HG03108 (cell line): ENCODE results near the gene PRND.
A peak's percentile ranks its signal among the peaks of the same experiment; 100 is the strongest.
"Not testable (repeated sequence)": the region's sequence is repeated elsewhere in the genome, so short reads cannot be mapped to it uniquely, and the experiment has no call there.

Experiments used
- ATAC-seq: cut with Tn5 transposase; IDR thresholded peaks from one replicate; pipeline ENCODE4 v1.9.1; 2021; ENCODE audit warnings: moderate library complexity; ENCODE audit not compliant: unreplicated experiment

The PRND gene

DNA sequence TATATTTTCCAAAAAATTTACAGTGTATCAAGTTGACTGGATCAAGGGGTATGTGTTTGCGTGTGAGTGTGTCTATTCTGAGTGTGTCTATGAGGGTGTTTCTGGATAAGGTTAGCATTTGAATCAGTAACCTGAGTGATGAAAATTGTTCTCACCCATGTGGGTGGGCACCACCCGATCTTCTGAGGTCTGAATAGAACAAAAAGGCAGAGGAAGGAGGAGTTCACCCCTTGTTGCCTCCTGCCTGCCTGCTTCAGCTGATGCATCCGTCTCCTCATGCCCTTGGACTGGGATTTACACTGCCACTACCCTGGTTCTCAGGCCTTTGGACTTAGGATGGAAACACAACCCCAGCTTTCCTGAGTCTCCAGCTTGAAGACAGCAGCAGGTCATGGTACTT is 13.7 kb upstream of the PRND start:
- ATAC-seq: no peak

DNA sequence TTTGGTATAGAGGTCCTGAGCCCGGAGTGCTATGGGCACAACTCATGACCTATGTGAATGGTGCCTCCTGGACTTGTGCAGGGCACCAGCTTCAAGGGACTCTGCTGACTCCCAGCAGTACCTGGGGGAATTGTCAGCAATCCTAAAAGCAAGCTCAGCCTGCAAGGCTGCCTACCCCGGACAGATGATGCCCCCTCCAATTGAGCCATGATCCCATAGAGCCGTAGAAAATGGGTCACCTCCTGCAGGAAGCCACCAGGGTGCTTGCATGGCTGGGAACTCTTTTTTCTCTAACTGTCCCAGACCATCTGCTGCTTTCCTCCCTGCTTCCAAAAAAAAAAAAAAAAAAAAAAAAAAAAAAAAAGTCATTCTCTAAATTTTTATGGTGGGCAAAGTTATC is 12.9 kb upstream of the PRND start:
- ATAC-seq: no peak

DNA sequence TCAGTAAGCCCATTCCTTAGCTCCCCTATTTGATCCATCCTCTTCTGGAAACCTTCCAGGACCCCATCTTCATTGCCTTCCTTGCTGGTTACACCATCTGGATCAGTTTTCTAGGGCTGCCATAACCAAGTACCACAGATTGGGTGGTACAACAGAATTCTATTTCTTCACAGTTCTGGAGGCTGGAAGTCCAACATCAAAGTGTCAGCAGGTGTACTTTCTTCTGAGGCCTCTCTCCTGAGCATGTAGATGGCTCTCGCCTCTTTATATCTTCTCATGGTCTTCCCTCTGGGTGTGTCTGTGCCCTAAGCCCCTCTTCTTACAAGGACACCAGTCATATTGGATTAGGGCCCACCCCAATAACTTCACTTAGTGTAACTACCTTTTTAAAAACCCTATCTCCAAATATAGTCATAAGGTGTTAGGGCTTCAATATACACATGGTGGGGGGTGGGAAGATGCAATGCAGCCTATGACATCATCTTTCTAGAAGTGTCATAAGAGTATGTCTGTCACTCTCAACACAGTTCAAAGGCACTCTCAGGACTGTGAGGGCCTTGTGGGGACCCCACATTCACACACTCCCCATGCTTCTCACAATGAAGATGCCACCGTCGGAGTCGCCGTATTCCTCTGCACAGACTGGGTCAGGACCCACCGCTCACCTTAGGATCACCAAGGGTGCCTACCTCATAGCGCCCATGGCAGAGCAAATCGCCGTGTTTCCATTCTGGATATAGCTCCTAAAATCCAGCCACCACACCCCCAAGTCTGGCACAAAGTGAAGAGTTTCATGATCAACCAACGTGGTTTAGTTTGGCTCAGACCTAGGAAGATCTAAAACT is 12.2 kb upstream of the PRND start:
- ATAC-seq: no peak

DNA sequence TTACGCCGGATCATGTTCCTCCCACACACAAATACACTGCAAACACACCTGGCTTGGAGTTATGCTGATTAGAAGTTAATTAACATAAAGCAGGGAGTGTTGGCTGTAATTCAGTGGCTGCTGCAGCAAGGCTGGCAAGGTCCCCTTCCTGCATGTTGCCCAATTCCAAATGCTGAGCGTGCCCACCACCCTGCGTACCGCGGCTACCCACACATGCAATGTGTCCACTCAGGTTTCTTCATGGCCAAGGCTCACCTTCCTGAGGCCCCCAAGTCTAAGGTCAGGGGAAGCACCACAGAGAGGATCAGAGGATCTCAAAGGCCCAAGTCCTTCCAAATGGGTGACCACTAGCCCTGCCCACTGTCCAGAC is 11.6 kb upstream of the PRND start:
- no peak for ATAC-seq

DNA sequence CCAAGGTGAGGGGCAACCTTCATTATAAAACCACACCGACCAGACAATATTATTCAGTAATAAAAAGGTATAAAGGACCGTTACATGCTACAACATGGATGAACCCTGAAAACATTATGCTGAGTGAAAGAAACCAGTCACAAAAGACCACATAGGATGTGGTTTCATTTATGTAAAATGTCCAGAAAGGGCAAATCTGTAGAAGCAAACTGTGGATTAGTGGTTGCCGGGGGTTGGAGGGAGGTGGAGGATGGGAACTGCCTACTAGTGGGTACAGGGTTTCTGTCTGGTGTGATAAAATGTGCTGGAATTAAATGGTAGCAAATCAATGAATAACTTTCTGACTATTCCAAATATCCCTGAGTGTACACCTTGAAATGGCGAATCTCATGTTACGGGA is 10.2 kb upstream of the PRND start:
- no peak for ATAC-seq

DNA sequence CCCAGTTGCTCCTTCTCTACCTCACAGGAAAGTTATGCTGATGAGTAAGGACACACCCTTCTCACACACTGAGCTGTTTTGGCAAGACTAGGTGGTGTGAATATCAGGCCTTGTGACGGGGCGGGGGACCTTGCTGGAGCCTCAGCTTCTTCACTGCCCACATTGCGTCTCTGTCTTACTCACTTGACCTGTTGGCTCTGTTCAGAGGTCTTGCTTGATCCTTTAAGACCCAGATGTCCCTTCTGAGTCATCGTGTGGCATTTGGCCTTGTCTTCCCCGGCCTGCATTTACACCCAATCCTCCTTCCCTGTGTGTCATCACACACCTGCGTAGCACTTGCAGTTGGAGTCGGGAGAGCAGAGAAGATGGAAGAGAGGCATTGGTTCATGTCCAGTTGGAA is 8.3 kb upstream of the PRND start:
- no peak for ATAC-seq

DNA sequence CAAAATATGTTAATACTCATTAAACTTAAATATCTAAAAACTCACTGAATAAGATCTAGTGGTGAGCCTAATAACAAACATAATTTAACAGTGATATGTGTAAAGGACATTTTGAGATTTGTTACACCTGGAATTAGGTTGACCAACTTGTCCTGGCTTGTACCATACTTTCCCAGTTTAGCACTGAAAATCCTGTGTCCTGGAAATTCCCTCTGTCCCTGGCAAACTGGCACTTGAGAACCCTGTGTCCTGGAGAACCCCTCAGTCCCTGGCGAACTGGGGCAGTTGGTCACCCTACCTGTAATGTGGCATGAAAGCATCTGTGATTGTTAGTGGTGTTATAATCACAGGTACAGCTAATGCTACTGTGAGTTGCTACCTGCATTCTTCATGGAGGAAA is 6.9 kb upstream of the PRND start:
- ATAC-seq: no peak

DNA sequence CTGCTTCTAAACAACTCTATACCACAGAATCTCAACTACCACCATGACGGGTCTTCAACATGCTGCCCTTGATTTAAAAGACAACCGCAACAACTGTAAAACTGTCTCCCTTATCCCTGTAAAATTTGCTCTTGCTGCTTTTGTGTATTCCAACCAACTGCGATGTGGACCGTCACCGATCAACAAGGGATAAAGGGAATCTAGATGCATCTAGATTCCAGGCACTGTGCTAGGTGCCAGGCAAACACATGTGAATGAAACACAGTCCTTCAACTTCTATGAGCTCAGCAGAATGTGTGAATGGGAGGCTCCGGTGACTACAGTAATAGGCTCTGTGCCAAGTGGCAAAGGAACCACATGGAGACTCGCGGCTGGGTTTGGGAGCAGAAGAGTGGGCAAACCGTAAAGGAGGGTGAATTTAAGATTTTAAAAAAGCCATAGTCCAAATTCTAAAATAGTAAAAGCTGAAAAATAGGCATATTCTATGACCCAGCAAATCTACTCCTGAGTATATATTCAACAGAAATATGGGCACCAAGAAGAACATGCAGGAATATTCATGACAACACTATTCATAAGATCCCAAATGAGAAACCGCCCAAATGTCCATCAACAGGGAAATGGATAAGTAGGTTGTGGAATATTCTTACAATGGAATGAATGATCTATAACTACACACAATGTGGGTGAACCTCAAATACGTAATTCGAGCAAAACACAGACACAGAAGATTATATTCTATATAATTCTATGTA is 3.7 kb upstream of the PRND start:
- ATAC-seq: no peak

DNA sequence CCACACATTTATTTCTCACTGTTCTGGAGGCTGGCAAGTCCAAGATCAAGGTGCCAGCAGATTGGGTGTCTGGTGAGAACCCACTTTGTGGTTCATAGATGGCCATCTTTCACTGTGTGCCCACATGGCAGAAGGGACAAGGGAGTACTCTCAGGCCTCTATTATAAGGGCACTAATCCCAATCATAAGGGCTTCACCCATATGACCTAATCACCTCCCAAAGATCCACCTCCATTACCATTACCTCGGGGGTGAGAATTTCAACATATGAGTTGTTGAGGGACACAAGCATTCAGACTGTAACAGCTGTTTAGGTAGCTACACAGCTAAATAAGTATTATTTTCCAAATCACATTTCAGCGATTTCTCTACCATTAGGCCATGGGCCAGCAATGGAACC is 2.5 kb upstream of the PRND start:
- ATAC-seq: no peak

DNA sequence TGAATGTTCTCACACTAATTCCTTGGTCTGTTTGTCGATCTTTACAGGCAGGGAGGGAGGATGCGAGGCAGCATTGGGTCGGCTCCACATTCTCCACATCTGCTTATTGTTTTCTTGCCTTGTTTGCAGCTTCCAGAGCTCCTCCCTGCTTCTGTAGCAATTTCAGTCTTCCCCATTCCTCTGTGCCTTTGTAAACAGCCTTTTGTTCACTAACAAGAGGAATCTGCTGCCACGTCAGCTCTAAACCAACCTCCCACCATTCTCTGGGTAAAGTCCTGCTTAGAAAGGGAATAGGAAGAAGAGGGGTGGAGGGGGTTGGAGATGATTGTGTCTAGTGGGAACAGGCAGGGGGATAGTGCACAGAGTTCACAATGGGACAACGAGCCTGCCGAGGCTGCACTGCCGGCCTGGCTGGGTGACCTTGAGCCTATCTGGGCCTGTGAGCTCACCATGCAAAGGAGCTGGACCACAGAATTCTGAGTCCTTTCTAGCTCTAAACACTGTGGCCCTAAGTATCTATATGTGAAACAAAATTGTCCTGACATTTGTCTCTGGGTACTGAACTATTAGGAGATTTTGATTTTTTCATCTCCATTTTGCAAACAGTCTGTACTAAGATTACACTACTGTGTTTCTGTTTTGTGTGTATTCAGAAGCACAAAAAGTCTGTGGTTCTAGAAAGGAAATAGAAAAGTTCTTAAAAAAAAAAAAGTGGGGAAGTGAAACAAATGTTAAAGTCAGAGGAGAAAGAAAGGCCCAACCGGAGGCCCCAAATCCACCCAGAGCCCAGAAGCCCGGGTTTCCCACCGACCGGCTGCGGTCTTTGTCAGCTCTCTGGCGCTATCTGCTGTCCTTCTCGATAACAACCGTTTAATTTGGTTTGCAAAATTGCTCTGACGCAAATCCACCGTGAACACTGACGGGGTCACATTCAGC is 1.4 kb upstream of the PRND start:
- peak; percentile 90 for ATAC-seq

DNA sequence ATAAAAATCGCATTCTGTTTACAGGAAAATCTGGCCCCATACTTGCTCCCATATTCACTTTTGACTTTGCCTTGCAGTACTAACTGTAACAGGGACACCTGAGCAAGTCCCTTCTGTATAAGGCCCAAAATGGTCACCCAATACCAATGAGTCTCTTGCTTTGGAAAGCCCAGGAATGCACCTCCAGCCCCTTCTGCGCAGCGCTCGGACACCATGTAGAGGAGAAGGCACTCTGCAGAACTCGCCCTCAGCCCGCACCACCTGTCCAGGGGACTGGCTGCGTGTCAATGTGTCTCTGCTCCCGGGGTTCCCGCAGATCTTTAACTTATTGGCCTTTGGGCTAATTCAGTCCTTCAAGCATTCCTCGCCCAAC is 746 bp upstream of the PRND start:
- ATAC-seq: no peak

DNA sequence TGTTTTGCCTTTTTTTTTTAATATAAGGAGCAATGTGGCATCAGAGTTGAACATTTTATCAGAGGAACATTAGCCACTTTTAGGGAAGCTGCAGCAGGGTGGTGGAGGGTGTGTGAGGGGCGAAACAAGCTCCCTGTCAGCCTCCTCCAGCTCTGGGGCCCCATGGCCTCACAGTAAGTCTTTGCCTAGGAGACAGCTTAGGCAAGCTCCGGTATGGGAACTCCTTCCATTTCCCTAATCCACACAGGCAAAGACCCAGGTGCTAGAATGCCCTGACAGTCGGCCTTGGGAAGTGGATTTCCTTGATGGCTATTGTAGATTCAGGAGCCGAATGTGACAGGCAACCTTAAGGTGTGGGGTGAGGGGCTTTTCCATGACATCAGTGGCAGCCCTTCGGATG is 862 bp downstream of the PRND start:
- no peak for ATAC-seq

DNA sequence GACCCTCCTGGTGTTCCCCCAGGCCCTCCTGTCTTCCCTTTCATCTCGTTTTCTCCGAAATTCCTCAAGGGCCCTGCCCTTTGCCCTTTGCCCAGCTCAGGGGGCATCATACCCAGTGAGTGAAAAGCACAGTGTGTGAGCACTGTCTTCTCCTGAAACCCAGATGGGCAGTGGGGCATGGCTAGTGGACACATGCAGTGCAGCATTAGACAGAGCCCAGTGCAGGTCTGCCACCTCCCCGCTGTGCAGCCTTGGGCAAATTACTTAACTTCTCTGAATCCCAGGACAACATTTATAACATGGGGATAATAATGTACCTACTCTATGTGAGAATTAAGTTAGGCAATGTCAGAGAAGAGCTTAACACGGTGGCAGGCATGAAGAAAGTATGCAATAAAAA is 1.3 kb downstream of the PRND start:
- no peak for ATAC-seq

DNA sequence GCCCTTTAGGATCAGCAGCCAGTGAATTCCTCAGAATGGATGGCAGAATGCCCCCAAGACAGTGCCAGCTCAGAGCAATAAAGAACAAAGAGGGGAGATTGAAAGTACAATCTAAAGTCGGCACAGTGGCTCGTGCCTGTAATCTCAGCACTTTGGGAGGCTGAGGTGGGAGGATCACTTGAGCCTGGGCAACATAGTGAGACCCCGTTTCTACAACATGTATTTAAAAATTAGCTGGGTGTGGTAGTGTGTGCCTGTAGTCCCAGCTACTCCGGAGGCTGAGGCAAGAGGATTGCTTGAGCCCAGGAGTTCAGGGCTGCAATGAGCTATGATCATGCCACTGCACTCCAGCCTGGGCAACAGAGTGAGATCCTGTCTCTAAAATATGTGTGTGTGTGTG is 1.8 kb downstream of the PRND start:
- not testable (repeated sequence) for ATAC-seq

DNA sequence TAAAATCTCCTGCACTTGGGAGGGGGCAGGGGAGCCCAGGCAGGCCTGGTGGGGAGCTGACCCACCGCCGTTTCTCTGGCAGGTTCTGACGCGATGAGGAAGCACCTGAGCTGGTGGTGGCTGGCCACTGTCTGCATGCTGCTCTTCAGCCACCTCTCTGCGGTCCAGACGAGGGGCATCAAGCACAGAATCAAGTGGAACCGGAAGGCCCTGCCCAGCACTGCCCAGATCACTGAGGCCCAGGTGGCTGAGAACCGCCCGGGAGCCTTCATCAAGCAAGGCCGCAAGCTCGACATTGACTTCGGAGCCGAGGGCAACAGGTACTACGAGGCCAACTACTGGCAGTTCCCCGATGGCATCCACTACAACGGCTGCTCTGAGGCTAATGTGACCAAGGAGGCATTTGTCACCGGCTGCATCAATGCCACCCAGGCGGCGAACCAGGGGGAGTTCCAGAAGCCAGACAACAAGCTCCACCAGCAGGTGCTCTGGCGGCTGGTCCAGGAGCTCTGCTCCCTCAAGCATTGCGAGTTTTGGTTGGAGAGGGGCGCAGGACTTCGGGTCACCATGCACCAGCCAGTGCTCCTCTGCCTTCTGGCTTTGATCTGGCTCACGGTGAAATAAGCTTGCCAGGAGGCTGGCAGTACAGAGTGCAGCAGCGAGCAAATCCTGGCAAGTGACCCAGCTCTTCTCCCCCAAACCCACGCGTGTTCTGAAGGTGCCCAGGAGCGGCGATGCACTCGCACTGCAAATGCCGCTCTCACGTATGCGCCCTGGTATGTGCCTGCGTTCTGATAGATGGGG is 3.0 kb downstream of the PRND start:
- no peak for ATAC-seq

DNA sequence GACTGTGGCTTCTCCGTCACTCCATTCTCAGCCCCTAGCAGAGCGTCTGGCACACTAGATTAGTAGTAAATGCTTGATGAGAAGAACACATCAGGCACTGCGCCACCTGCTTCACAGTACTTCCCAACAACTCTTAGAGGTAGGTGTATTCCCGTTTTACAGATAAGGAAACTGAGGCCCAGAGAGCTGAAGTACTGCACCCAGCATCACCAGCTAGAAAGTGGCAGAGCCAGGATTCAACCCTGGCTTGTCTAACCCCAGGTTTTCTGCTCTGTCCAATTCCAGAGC is 3.5 kb downstream of the PRND start:
- no peak for ATAC-seq

DNA sequence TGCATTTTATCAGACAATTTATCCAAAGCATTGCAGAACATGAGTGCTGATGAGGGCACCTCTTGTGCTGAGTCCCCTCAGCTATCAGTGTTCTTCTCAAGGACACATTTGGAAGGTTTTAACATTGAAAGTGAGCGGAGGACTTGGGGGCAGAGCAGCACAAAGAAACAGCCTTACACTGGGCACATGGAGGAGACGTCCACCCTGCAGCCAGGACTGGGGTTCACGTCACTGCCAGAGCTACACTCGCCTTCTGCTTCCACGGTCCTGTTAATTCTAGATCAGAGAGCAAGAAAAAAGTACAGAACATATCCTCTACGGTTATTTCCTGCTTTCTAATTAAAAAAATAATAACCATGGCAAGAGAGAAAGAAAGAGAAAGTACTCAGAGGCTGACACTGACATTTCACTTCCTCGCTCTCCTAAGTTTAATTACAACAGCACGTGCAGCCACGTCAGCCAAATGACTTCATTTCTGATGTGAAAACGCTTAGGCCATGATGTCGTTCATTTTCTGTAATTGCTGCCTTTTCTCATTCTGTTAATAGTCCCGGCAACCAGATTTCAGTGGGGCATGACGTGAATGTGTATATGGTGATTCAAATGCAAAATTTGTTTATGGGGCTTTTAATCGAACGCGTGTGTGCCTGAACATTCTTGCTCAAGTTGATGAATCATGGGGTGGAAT is 5.1 kb downstream of the PRND start:
- ATAC-seq: no peak

DNA sequence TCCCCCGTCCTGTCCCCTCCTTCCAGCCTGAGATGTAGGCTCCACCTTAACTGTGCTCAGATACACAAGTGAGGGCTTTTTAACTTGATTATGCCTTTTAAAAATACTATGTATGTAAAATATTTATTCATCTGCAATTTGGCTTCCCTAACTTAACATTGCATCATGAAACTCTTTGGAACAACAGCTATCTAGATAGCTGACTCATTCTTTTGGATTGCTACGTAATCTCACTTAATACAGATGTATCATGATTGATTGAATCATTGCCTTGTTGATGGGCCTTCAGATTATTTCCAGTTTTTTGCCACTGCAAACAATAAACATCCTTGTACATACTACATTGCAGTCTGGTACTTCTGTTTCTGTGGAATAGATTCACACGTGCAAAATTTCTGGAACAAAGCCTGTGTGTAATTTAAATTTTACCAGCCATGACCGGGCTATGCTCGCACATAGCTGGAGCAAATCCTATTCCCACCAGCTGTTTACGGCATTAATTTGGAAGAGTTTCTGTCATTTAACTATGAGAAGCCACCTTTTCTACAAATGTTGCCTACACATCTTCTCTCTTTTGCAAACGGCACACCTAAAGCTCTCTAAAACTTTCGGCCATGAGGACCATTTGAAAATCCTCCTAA is 6.5 kb downstream of the PRND start:
- no peak for ATAC-seq

DNA sequence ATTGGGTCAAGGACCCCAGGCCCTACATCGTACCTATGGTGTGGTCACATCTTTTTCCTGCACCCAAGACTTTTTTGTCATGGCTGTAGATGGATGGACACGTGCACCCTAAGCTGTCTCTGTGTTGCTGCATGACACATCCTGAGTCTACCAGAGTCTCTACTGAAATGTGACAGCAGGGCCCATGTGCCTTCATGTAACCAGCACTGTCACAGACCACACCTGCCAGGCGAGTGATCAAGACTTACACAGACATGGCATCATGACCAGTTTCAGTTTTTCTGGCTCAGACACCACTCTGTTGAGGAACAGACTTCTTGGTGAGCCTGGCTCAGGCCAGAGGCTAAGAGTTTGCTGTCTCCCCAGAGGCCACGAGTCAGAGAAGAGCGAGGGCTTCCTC is 7.6 kb downstream of the PRND start:
- ATAC-seq: no peak

DNA sequence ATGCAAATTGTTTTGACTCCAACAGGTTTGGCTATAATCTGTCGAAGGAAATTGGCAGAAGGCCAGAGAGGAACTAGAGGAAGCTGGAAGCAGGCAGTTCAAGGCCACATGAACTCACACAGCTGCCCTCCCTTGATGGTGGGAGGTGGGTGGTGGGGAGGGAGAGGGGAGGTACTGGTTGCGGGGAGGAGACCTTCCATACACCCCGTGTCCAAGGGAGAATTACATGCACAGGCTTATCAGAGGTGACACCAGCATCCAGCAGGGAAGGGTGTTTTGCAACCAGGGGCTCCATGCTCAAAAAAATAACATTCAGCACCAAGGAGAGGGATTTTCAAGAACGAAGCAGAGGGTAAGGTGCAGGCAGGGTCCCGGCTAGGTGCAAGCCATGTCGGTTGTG is 9.1 kb downstream of the PRND start:
- ATAC-seq: no peak
